Mucosa of stomach (tissue), 1 donor: Measurements from ENCODE around the gene DMRT2.

Experiments used
- H3K27me3 ChIP-seq: one replicate; pipeline ENCODE4 v1.7.0; 2013; ENCODE audit warnings: mild to moderate bottlenecking, low read length; ENCODE audit not compliant: control insufficient read depth, insufficient read depth
- H3K36me3 ChIP-seq: one replicate; pipeline ENCODE4 v1.7.0; 2013; ENCODE audit warnings: low read length; ENCODE audit not compliant: control insufficient read depth, insufficient read depth
- H3K4me1 ChIP-seq: one replicate; pipeline ENCODE4 v1.7.0; 2013; ENCODE audit warnings: mild to moderate bottlenecking, low read length; ENCODE audit not compliant: control insufficient read depth, insufficient read depth
- H3K4me3 ChIP-seq: one replicate; pipeline ENCODE4 v1.7.0; 2013; ENCODE audit warnings: low read length
- H3K9ac ChIP-seq: one replicate; pipeline ENCODE4 v1.7.0; 2013; ENCODE audit warnings: mild to moderate bottlenecking, low read length, moderate library complexity
- H3K9me3 ChIP-seq: one replicate; pipeline ENCODE4 v1.7.0; 2013; ENCODE audit warnings: mild to moderate bottlenecking, low read length, moderate library complexity; ENCODE audit not compliant: control insufficient read depth
- donor health status: Pancreatic carcinoma.

Gene DMRT2

DNA sequence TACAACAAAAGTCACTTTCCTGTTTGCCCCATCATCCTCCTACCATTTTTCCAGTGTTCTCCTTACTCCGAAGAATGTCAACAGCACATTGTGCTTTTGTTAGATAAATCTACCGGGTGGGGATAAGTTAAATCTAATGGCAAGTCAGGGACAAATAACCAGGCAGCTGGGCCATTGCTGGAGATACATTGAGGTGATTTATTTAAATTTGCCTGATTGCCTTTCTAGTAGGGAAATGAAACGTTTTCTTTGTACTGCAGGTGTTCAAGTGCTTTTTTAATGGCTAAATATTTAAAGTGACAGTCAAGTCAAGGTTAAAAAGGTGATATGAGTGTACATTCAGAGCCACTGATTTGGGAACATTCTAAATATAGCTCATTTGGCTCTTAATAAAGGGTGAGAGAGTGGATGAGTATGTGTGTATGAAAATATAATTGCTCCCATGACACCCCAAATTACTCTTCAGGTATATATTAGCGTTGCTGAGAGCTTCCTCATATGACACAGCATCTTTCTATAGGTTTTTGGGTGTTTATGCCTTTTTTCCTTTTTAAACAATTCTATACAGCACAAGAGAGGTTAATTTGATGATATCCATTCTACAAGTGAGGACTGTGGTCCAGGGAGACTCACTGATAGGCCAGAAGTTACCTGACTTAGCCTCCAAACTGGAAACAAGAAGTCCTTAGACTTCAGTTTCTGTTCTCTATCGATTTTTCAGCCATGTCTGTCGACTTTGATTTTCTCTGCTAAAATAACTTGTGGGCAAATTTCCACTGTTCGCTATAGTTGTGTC, 51.9 kb downstream of the DMRT2 start:
- Histone ChIP-seq H3K9ac (no peak overlapping the region), H3K9me3 (no peaks in the 10 kb centered on the region), H3K4me3 (no peak overlapping the region), H3K4me1 (no peaks in the 10 kb centered on the region), H3K36me3 (no peaks in the 10 kb centered on the region), H3K27me3 (no peaks in the 10 kb centered on the region)

DNA sequence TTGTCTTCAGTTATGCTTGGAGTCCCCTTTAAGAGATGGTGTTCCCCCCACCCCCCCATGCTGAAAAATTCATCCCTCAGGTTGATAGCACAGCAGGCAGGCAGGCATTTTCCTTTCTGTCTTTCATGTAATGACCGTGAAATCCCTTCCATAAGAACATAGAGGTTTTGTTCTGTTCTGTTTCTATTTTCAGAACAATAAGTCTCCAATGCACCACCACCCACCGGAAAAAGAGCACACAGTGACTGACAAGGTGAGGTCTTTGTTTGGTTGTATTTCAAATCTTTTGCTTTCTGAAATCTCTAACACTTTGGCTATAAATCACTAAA, 52.4 kb downstream of the DMRT2 start:
- Histone ChIP-seq H3K4me1 (no peaks in the 10 kb centered on the region), H3K9ac (no peak overlapping the region), H3K27me3 (no peaks in the 10 kb centered on the region), H3K9me3 (no peaks in the 10 kb centered on the region), H3K36me3 (no peaks in the 10 kb centered on the region), H3K4me3 (no peak overlapping the region)
